GM23338 (cell line): ENCODE data around the gene YTHDF1. TPM values are rescaled to one million over a fixed set of nuclear protein-coding genes. Genes with fewer than 3 reads are reported as not detected.

Experiments
- ATAC-seq: fragments of 200-7000 bp; cut with Tn5 transposase; 3 replicates; pipeline ENCODE4 v1.9.1; 2020
- DNase-seq: peaks from one replicate; pipeline ENCODE4 v3.0.0-alpha.2; 2015; ENCODE audit warnings: low spot score
- H2AFZ ChIP-seq: fragments of 200-600 bp; sonication (generic); 2 replicates; pipeline ENCODE4 v1.8.0; 2016; ENCODE audit warnings: antibody characterized with exemption, mild to moderate bottlenecking, moderate library complexity
- H3F3A ChIP-seq: fragments of 200-600 bp; sonication (generic); replicated peaks from 2 replicates; pipeline ENCODE4 v1.8.0; 2017; ENCODE audit warnings: antibody characterized with exemption, mixed run types, low read depth
- H3K27ac ChIP-seq: fragments of 200-600 bp; sonication (generic); 2 replicates; pipeline ENCODE4 v1.6.1; 2016; ENCODE audit warnings: low read depth
- H3K27me3 ChIP-seq: fragments of 200-600 bp; sonication (generic); 2 replicates; pipeline ENCODE4 v1.8.0; 2016; ENCODE audit warnings: mild to moderate bottlenecking, mixed run types, moderate library complexity; ENCODE audit not compliant: insufficient read depth
- H3K36me3 ChIP-seq: fragments of 200-600 bp; sonication (generic); 2 replicates; pipeline ENCODE4 v1.8.0; 2016; ENCODE audit warnings: mild to moderate bottlenecking; ENCODE audit not compliant: insufficient read depth
- H3K4me1 ChIP-seq: fragments of 200-600 bp; sonication (generic); 2 replicates; pipeline ENCODE4 v1.8.0; 2016; ENCODE audit warnings: mild to moderate bottlenecking, moderate library complexity; ENCODE audit not compliant: insufficient read depth
- H3K4me2 ChIP-seq: fragments of 200-600 bp; sonication (generic); 2 replicates; pipeline ENCODE4 v1.7.1; 2017; ENCODE audit warnings: mixed run types
- H3K4me3 ChIP-seq: fragments of 200-600 bp; sonication (generic); 2 replicates; pipeline ENCODE4 v1.6.1; 2016; ENCODE audit warnings: mixed run types
- H3K79me2 ChIP-seq: fragments of 200-600 bp; sonication (generic); replicated peaks from 2 replicates; pipeline ENCODE4 v1.8.0; 2017; ENCODE audit warnings: mild to moderate bottlenecking; ENCODE audit not compliant: insufficient read depth
- H3K9me2 ChIP-seq: fragments of 200-600 bp; sonication (generic); 2 replicates; pipeline ENCODE4 v1.8.0; 2017; ENCODE audit not compliant: insufficient read depth
- H4K20me1 ChIP-seq: fragments of 200-600 bp; sonication (generic); replicated peaks from 2 replicates; pipeline ENCODE4 v1.8.0; 2017; ENCODE audit warnings: mild to moderate bottlenecking; ENCODE audit not compliant: insufficient read depth
- H3K27ac Mint-ChIP-seq: 2 replicates; pipeline ENCODE4 v1.8.0; 2020; ENCODE audit warnings: inconsistent platforms, mild to moderate bottlenecking, moderate library complexity, mixed read lengths
- H3K27me3 Mint-ChIP-seq: 3 replicates; pipeline ENCODE4 v1.8.0; 2022; ENCODE audit warnings: low read depth, mild to moderate bottlenecking, moderate library complexity, mixed read lengths, inconsistent platforms; ENCODE audit not compliant: insufficient read depth, poor library complexity
- H3K36me3 Mint-ChIP-seq: 3 replicates; pipeline ENCODE4 v1.8.0; 2021; ENCODE audit warnings: low read depth, mild to moderate bottlenecking, inconsistent platforms, moderate library complexity, mixed read lengths
- H3K4me1 Mint-ChIP-seq: 3 replicates; pipeline ENCODE4 v1.8.0; 2020; ENCODE audit warnings: mild to moderate bottlenecking, inconsistent platforms, mixed read lengths
- H3K4me3 Mint-ChIP-seq: 3 replicates; pipeline ENCODE4 v1.8.0; 2021; ENCODE audit warnings: moderate library complexity, mild to moderate bottlenecking, inconsistent platforms, mixed read lengths
- H3K9me3 Mint-ChIP-seq: 3 replicates; pipeline ENCODE4 v1.8.0; 2020; ENCODE audit warnings: moderate library complexity, mild to moderate bottlenecking, inconsistent platforms, mixed read lengths
- ETS1 ChIP-seq: IDR thresholded peaks from 2 replicates; pipeline ENCODE4 v1.6.1; 2016; ENCODE audit warnings: antibody characterized with exemption
- EZH2 ChIP-seq: fragments of 200-600 bp; sonication (generic); IDR thresholded peaks from one replicate; pipeline ENCODE4 v1.8.0; 2017; ENCODE audit warnings: antibody characterized with exemption, mild to moderate bottlenecking, low read depth; ENCODE audit not compliant: unreplicated experiment
- EZH2phosphoT487 ChIP-seq: fragments of 200-600 bp; sonication (generic); IDR thresholded peaks from one replicate; pipeline ENCODE4 v1.8.1; 2018; ENCODE audit warnings: antibody characterized with exemption; ENCODE audit not compliant: unreplicated experiment
- JUNB ChIP-seq: IDR thresholded peaks from one replicate; pipeline ENCODE4 v1.6.1; 2016; ENCODE audit warnings: antibody characterized with exemption; ENCODE audit not compliant: unreplicated experiment
- POLR2AphosphoS5 ChIP-seq: IDR thresholded peaks from 2 replicates; pipeline ENCODE4 v1.6.1; 2016; ENCODE audit warnings: antibody characterized with exemption, low read depth
- ZNF462 ChIP-seq: fragments of 250-450 bp; sonication (Bioruptor Pico); IDR thresholded peaks from 2 replicates; pipeline ENCODE4 v1.5.0; 2020; ENCODE audit warnings: mild to moderate bottlenecking, moderate library complexity
- polyA plus RNA-seq: library from polyadenylated mRNA; unstranded; fragments of >200 nt; fragmentation: Nextera tagmentation; extraction: Ambion mirVana; gene quantifications from 2 replicates; pipeline ENCODE4 v1.2.1, GENCODE V29; 2016
- total RNA-seq: library from RNA; depleted of rRNA; stranded (reverse); fragments of >200 nt; shearing (Covaris generic); gene quantifications from 2 replicates; pipeline ENCODE4 v1.2.3, GENCODE V29; 2014

Gene YTHDF1
- total and polyA plus RNA-seq, 2 experiments from 2014 or later: 30.9 to 64.3 TPM

GRCh38 chr20:63220696-63221399 lies 4.9 kb upstream of the YTHDF1 start (continued):
- TF ChIP-seq ZNF462: no peak
- no peak for TF ChIP-seq EZH2

GRCh38 chr20:63219866-63220521 lies 4.1 kb upstream of the YTHDF1 start:
- H3K27me3 Mint-ChIP-seq: peaks cover 14% of the 10 kb centered on the region
- H3K36me3 Mint-ChIP-seq: peaks cover 3% of the 10 kb centered on the region
- H3K4me1 Mint-ChIP-seq: peaks cover 16% of the 10 kb centered on the region
- no peaks in the 10 kb centered on the region for H3K9me2 ChIP-seq
- H3K9me3 Mint-ChIP-seq: no peaks in the 10 kb centered on the region
- no peaks in the 10 kb centered on the region for H3K27me3 ChIP-seq
- no peak overlapping the region for H3K27ac ChIP-seq
- no peak overlapping the region for H3K4me3 ChIP-seq
- H3K36me3 ChIP-seq: no peaks in the 10 kb centered on the region
- H3K79me2 ChIP-seq: peaks cover 7% of the 10 kb centered on the region
- H2AFZ ChIP-seq: no peak overlapping the region
- 0 out of 2 replicates have a peak, but pooled peaks cover 4% of the 10 kb centered on the region for H3F3A ChIP-seq
- DNase-seq: no peak
- H3K27ac Mint-ChIP-seq: peak overlapping the region; percentile 64
- H3K4me1 ChIP-seq: no peaks in the 10 kb centered on the region; the same call in 1 of the 2 replicates
- H4K20me1 ChIP-seq: no peaks in the 10 kb centered on the region; the same call in 1 of the 2 replicates
- H3K4me3 Mint-ChIP-seq: no peak overlapping the region
- no peak for ATAC-seq
- H3K4me2 ChIP-seq: no peak overlapping the region
- no peak for TF ChIP-seq POLR2AphosphoS5
- TF ChIP-seq ETS1: no peak
- no peak for TF ChIP-seq EZH2phosphoT487
- TF ChIP-seq JUNB: no peak
- TF ChIP-seq EZH2: no peak
- TF ChIP-seq ZNF462: no peak
